NCI-H146 (cell line): ENCODE measurements around the gene MAU2.

Experiments used
- DNase-seq: peaks from one replicate; lab custom pipeline; 2025; lab: John Stamatoyannopoulos, UW

The MAU2 gene, protein sequence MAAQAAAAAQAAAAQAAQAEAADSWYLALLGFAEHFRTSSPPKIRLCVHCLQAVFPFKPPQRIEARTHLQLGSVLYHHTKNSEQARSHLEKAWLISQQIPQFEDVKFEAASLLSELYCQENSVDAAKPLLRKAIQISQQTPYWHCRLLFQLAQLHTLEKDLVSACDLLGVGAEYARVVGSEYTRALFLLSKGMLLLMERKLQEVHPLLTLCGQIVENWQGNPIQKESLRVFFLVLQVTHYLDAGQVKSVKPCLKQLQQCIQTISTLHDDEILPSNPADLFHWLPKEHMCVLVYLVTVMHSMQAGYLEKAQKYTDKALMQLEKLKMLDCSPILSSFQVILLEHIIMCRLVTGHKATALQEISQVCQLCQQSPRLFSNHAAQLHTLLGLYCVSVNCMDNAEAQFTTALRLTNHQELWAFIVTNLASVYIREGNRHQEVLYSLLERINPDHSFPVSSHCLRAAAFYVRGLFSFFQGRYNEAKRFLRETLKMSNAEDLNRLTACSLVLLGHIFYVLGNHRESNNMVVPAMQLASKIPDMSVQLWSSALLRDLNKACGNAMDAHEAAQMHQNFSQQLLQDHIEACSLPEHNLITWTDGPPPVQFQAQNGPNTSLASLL

DNA sequence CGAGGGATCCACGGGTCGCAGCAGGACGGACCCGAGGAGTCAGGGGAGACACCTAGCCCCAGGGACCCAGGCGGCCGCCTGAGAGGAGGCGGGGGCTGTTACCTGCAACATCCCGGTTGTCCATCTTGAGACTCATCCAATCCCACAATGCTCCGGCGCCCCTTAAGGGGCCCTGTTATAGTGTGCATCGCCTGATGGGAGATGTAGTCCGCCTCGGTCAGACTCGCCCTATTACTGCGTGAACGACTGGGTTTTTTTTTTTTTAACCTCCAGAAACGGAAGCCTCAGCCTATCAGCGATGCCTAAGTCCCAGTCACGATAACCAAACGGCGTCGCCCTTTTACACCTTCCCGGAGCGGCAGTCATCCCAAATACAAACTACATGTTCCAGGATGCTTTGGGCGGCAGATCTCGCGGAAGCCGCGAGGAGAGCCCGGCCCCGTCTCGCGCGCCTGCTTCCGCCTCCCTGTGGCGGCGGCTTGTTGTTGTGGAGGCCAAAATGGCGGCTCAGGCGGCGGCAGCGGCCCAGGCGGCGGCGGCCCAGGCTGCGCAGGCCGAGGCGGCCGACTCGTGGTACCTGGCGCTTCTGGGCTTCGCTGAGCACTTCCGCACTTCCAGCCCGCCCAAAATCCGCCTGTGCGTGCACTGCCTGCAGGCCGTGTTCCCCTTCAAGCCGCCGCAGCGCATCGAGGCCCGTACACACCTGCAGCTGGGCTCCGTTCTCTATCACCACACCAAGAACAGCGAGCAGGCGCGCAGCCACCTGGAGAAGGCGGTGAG, at the start of gene MAU2, which contains the start of gene SUGP1:
Gene MAU2 (plus strand): TSS at position 469 of the 780 bp plus-strand sequence. CDS start 31 bp downstream, at position 500.
Gene SUGP1 (minus strand): TSS at position 149 of the 780 bp plus-strand sequence. CDS start 13 bp downstream, at position 136.
- peak; percentile 98 for DNase-seq

DNA sequence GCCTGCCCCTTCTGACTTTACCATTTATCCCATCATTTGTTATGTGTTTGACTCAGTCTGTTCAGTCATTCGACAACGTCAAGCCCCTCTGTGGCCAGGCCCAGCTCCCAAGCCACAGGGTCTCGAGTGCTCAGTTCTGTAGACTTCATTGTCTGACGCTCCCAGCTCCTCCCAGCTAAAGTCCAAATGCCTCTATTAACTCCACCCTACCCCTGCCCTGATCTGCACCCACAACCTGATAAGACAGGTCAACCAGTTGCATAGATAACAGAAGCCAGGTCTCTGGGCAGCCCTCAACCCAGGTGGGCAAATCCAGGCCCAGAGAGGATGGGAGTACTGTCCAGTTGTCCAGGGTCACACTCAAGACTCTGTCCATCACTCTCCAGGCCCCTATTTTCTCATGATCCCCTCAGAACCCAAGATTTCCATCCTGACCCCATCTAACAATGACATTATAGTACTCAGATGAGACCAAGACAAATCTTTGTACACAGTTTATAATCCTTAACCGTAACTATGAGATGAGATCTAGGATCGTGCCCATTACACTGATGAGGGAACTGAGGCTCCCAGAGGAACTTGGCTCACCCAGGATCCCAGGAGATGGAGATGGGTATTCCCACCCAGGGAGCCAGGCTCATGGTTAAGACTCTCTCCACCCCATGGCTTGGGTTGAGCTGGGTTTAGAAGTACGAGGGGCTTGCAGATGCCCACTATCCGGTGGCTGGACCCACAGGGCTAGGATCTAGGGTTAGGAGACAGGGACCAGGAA, 48.6 kb upstream of the MAU2 start:
- DNase-seq: no peak

DNA sequence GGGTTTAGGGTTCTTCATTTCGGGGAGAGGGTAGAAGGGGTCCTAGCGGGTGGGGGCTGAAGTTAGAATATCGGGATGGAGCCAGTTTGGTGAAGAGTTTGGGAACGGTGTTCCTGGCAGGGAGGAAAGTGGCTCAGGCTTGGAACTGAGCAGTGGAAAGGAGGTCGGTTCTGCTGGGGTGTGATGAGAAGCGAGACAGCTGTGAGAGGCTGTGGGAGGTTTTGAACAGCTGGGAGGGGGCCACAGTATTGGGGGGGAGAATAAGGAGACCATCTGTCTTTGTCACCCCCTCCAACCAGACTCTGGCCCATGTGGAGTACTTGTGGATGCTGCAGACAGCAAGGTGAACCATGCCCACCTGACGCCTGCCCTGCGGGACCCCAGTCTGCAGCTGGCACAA, 46.5 kb upstream of the MAU2 start:
- no peak for DNase-seq

DNA sequence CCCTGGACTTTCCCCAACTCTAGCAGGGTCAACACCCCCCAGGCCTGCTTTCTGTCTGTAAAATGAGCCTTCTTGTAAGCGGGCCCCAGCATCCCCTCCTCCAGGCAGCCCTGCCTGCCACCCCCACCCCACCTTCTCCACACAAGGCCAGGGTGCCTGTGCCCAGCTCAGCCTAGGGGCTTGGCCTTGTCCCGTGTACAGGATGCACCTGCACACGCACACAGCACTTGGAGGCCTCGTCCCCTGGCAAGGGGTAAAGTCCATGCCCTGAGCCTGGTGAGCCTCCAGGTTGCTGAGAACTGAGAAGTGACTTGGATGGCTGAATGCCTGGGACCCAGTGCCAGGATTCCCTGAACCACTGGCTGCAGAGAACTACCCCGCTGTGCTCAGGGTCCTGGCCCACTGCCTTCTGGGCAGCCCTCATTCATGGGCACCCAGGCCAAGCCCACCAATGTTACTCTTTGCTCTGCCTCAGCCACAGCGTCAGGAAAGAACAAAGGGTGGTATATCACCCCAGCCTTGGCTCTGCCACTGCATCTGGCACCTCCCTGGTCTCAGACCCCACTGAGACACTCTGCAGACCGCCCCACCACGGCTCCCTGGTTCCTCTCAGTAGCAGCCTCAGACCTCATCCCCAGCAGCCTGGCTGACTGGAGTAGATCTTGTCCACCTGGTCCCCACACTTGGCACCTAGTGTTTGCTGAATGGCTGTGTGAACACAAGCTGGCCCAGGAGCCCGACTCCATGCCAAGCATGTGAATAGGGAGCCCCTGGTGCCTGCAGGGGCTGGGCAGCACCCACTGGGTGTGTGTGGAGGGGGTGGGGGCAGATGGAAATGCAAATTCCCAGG, 45.7 kb upstream of the MAU2 start:
- DNase-seq: no peak

DNA sequence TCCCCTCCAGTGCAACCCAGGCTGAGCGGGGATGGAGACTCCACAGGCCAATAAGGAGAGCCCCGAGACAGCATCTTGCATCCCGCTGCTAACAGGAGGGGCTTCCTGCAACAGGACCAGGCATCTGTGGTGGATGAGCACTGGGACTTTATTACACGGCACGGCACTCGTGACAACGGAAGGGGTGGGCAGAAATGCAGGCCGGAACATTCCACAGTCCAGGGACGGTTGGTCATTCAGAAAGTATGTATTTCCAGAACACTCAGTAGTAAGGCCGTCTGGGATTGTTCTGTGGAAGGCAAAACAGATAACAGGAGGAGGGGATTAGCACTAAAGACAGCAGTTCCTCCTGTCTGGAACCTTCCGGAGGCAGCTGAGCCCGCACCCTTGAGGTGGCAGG, 44.2 kb upstream of the MAU2 start:
- DNase-seq: no peak

DNA sequence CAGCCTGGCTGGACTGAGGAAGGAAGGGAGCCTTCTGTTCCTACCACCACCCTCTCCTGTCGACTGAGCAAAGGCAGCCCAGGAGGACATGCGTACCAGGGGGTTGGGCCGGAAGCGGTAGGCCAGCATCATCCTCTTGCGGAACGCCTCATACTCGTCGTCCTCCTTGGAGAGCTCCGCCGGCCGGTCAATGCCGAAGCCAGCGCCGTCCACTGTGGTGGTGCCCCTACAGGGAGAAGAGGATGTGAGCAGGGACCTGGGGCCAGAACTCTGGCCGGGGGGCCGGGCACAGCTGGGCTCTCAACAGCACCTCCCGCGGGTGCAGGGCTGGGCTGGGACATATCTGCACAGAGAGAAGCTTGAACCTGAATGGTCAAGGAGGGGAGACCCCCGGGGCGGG, 43.8 kb upstream of the MAU2 start:
- DNase-seq: no peak

DNA sequence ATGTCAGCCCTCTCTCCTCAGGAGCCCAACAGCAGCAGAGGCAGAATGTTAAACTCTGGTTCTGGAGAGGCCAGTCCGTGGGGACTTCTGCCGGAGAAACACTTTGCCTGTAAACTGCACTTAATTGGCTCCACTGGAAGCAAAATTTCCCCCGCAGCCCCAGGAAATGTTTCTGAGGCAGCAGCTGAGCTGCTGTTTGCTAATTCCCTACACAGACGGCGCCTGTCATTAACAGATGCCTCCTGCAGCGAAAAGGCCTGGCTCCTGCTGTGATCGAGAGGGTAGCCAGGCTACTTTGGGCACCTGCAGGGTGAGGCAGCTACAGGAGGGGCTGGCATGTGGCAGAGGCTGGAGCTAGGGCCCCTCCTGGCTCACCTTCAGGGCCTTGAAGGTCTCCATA, 42.3 kb upstream of the MAU2 start:
- DNase-seq: peak; percentile 92

DNA sequence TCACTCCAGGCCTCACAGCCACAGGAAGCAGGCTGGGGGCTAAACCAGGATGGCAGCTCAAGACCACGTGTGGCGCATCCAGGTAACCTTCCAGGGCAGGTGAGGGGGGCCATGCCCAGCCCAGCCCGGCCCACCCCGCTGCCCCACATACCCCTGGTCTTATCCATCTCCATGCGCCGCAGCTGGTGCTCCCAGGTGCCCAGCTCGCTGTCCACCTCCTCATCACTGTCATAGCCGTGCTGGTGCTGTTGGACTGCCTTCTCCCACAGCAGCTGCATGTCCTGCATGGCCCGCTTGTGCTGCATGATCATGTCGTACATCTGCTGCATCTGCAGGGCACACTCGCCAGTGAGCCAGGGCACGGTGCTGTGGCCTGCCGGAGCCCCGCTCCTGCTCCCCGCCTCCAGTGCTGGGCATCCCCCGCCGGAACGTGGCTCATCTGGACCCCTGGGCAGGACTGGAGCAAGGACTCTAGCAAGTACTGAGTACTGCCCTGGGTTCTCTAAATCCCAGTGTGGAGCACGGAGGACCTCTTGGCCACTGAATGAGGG, 41.5 kb upstream of the MAU2 start:
- no peak for DNase-seq

DNA sequence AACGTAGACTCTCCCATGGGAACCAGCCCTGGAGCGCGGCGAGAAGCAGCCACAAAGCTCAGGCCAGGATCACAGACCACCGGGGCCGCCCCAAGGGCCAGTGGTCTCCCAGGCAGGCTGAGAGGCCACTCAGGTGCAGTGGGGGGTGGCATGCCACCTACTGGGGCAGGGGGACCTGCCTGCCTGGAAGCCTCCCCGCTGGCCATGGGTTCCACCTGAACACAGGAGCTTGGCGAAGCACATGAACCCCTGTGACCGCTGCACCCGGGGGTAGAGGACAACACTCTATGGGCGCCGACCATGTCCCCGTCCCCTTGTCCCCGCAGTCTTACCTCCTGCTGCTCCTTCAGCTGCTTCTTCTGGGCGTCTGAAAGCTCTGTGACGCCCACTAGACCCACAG, 40.8 kb upstream of the MAU2 start:
- no peak for DNase-seq

DNA sequence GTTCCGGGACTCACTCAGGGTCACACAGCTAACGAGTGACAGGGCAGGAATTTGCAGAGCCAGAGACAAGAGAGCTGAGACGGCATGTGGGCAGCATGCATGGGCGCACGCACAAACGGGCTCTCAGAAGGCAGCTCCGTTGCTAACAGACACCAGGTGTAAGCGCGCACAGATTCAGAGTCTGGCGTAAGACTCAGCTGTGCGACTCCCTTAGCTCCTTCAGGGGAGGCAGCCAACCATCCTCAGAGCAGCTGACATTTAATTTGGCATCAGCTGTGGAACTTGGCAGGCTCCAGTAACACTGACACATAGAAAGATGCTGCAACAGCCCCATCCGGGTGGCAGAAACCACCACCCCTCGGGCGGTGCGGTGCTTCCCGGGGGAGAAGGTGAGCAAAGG, 40.1 kb upstream of the MAU2 start:
- DNase-seq: no peak

DNA sequence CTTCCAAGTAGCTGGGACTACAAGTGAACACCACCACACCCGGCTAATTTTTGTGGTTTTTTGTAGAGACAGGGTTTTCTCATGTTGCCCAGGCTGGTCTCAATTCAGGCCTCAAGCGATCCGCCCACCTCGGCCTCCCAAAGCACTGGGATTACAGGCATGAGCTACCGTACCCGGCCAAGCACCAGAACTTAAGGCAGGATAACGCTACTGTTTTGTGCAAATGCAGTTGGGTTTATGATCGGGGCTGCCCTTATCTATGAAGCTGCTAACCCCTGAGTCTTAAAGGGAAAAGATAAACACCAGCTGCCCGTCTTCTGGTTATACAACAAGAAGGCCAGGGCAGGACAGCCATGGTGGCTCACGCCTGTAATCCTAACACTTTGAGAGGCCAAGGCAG, 34.9 kb upstream of the MAU2 start:
- DNase-seq: no peak

DNA sequence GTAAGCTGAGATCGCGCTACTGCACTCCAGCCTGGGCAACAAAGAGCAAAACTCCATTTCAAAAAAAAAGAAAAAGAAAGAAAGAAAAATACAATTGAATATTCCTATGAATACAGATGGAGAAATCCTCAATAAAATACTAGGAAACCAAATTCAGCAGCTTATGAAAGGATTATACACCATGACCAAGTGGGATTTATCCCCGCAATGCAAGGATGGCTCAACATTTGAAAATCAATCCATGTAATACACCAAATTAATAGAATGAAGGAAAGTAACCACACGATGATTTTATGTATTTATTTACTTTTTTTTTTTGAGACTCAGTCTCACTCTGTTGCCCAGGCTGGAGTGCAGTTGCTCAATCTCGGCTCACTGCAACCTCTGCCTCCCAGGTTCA, 28.0 kb upstream of the MAU2 start:
- DNase-seq: no peak

DNA sequence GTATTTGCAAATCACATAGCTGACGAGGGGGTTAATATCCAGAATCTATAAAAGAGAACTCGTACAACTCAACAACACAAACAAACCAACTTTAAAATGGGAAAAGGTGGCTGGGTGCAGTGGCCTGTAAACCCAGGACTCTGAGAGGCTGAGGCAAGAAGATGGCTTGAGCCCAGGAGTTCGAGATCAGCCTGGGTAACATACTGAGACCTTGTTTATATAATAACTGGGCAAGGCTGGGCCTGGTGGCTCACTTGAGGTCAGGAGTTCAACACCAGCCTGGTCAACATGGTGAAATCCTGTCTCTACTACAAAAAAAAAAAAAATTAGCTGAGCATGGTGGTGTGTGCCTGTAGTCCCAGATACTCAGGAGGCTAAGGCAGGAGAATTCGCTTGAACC, 25.7 kb upstream of the MAU2 start:
- no peak for DNase-seq

DNA sequence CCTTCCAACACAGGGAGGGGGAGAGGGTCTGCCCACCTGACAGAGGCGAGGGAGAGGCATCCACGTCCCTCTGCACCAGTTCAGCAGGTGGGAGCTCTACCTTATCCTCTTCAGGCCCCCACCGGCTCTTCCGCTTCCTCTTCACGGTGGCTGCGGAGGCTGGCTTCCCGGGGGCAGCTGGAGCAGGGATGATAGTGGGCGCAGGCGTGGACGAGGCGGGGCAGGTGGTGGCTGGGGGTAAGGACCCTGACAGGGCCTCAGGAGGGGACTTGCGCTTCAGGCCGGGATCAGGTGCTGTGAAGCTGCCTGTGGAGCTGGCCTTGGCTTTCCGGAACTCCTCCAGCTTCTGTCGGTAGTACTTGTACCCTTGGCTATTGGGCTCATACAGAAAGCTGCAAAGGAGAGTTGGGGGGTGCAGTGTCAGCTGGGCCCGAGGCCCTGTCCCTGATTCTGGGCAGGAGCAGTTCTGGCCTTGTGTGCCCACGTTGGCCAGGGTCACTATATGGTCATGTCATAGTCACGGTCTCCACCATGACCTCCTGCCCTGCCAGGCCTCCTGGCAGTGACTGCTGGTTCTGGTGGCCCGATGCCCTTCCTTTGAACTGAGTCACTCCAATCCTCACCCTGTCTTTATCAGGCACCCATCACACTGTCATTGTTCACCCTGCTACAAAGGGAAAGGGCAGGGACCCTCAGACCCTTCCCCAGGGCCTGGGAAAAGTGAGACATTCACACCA, 23.5 kb upstream of the MAU2 start:
- DNase-seq: no peak

DNA sequence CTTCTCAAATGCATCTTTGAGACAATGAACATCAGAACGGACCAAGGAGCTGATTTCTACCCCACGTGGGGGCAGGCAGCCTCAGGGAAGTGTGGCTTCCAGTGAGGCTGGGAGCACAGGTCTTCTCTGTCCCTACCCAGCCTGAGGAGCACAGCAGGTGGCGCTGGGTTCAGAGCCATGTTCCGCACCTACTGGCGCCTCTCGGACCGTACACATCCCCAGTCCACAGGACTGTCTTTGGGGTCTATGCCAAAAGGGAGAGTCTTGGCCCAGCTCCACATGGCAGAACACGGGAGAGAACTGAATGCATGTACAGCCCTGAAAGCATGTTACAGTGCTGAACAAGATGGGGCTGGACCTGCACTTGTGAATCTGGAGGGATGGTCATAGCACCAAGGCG, 22.9 kb upstream of the MAU2 start:
- no peak for DNase-seq

DNA sequence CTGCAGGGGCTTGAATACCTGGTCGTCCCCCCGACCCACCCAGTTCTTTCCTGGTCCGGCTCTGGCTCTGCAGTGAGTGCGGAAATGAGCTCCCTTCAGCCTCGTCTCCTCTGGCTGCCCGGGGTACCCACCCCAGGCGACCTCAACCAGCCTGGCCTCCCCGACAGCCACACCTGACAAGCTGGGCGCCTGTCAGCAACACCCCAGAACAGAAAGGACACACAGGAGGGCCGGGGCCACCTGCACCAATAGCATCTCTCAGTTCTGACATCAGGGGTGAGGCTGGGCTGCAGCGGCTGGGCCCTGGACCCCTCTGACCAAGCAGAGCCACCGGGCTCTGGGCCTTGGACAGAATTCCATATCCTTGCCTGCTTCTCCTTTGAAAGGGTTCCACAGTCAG, 20.0 kb upstream of the MAU2 start:
- no peak for DNase-seq

DNA sequence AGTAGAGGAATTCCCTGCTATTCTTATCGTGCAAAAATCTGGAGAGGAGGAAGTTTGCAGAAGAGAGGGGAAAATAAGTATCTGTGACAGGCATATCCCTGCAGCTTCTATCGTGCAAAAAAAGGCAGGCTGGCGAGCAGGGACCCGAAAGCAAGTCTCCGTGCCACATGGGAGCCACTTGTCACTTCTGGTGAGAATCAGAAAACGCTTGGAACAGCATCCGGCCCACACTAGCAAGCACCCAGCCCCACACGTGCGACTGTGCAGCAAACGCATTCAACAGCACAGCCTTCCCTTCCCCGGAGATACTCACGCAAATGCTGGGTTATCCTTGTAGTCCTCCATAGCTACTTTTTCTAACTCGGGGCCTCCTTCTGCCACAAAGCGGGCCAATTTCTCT, 17.2 kb upstream of the MAU2 start:
- no peak for DNase-seq

DNA sequence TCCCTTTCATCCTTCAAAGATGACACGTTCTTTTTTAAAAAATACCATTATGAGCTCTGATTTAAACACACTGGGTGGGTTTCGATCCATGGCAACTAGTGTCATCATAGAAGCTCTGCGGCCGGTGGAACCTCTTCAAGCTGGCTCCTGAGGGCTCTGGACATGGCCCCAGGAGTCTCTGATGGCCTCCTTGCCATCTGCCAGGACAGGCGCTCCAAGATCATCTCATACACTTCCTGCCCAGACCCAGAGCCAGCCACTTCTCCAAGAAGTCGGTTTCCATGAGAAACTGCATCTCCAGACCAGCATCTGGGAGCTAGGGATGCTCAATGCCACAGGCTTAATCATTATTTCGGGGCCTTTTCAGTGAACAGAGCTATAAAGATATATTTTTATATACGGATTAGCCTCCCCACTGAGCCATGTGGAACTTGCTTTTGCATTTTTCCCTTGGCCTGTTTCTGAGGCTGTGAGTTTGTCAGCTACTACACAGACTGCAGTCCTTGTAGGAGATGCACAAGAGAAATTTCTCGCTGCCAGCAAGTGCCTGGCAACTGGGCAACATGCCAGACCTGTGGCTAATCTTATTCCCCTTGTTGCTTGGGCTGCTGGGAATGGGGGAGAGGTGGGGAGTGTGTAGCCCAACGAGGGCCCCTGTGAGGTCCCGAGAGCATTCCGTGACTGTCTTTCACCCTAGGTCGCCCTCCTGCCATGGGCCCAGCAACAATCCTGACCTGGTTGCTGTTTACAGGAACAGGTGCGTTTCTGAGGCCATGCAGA, 16.3 kb upstream of the MAU2 start:
- no peak for DNase-seq

DNA sequence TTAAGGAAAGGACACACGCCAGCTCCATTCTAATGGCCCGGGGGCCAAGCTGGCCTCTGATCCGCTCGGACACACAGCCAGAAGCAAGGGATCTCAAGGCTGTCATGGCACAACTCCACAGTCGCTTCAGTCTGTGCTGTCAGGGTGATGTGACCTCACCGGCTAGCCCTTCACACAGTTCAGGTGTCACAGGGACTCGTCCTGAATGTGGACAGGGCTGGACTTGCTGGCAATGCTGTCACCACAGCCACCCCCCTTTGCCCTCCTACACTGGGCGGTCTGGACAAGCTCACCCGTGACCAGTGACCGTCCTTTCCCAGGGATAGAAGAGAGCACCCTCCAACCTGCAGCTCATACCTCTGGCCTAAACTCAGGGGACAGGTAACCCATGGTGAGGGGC, 15.6 kb upstream of the MAU2 start:
- DNase-seq: no peak
